Glutamatergic neuron (in vitro differentiated cells): ENCODE data around the gene ZNF789. TPM values are rescaled to one million over a fixed set of nuclear protein-coding genes. Genes with fewer than 3 reads are reported as not detected.

Source experiments
- DNase-seq: peaks from one replicate; pipeline ENCODE4 v3.0.0; 2022
- H3K27ac Mint-ChIP-seq: one replicate; pipeline ENCODE4 v1.8.0; 2020; ENCODE audit warnings: mild to moderate bottlenecking, mixed read lengths, inconsistent platforms; ENCODE audit not compliant: unreplicated experiment
- H3K27me3 Mint-ChIP-seq: one replicate; pipeline ENCODE4 v1.8.0; 2020; ENCODE audit warnings: mild to moderate bottlenecking, moderate library complexity, mixed read lengths, inconsistent platforms; ENCODE audit not compliant: unreplicated experiment
- H3K36me3 Mint-ChIP-seq: one replicate; pipeline ENCODE4 v1.8.0; 2020; ENCODE audit warnings: mild to moderate bottlenecking, mixed read lengths, inconsistent platforms; ENCODE audit not compliant: unreplicated experiment
- H3K4me1 Mint-ChIP-seq: one replicate; pipeline ENCODE4 v1.8.0; 2020; ENCODE audit warnings: mild to moderate bottlenecking, low read depth, mixed read lengths, inconsistent platforms; ENCODE audit not compliant: unreplicated experiment
- H3K4me3 Mint-ChIP-seq: one replicate; pipeline ENCODE4 v1.8.0; 2020; ENCODE audit warnings: mild to moderate bottlenecking, mixed read lengths, inconsistent platforms; ENCODE audit not compliant: unreplicated experiment
- H3K9me3 Mint-ChIP-seq: one replicate; pipeline ENCODE4 v1.8.0; 2020; ENCODE audit warnings: mild to moderate bottlenecking, moderate library complexity, mixed read lengths, inconsistent platforms; ENCODE audit not compliant: unreplicated experiment
- CTCF ChIP-seq: fragments of 200-600 bp; sonication (generic); IDR thresholded peaks from one replicate; pipeline ENCODE4 v1.5.0; 2021; ENCODE audit not compliant: partially characterized antibody, unreplicated experiment
- total RNA-seq: library from RNA; stranded (reverse); fragmentation: NEBNext Ultra II Directional; extraction: Animal tissue kit (Norgen Biotek cat#: 25700); gene quantifications from one replicate; pipeline ENCODE4 v1.2.1, GENCODE V29; 2021; ENCODE audit not compliant: unreplicated experiment

The ZNF789 gene
- total RNA-seq, 1 donor from 2014 or later = 19.5 TPM

- Mint-ChIP-seq H3K36me3 (no peaks in the 10 kb centered on the region), H3K27me3 (peaks cover 1% of the 10 kb centered on the region), H3K27ac (no peak overlapping the region), H3K4me3 (no peak overlapping the region), H3K9me3 (peaks cover 2% of the 10 kb centered on the region), H3K4me1 (no peaks in the 10 kb centered on the region)
- TF ChIP-seq CTCF = no peak
- DNase-seq = no peak
Observed at GRCh38 chr7:99514050-99514449, 41.4 kb downstream of the ZNF789 start.

GRCh38 chr7:99521399-99521798 lies 48.7 kb downstream of the ZNF789 start:
- no peak for DNase-seq
- Mint-ChIP-seq H3K27ac (no peak overlapping the region), H3K4me3 (no peak overlapping the region), H3K27me3 (no peaks in the 10 kb centered on the region), H3K9me3 (peaks cover 2% of the 10 kb centered on the region), H3K4me1 (no peaks in the 10 kb centered on the region), H3K36me3 (peaks cover 4% of the 10 kb centered on the region)
- no peak for TF ChIP-seq CTCF

GRCh38 chr7:99525713-99526440 lies 53.2 kb downstream of the ZNF789 start:
- Mint-ChIP-seq H3K27me3 (no peaks in the 10 kb centered on the region), H3K4me3 (no peak overlapping the region), H3K4me1 (no peaks in the 10 kb centered on the region), H3K36me3 (peaks cover 33% of the 10 kb centered on the region), H3K27ac (no peak overlapping the region), H3K9me3 (peaks cover 5% of the 10 kb centered on the region)
- DNase-seq = no peak
- no peak for TF ChIP-seq CTCF

- Mint-ChIP-seq H3K4me1 (no peaks in the 10 kb centered on the region), H3K9me3 (peaks cover 20% of the 10 kb centered on the region), H3K27me3 (no peaks in the 10 kb centered on the region), H3K4me3 (no peak overlapping the region), H3K27ac (no peak overlapping the region), H3K36me3 (peaks cover 60% of the 10 kb centered on the region)
- TF ChIP-seq CTCF = no peak
- DNase-seq = no peak
Observed at GRCh38 chr7:99531354-99531765, 58.7 kb downstream of the ZNF789 start.

GRCh38 chr7:99535667-99536066 lies 63.0 kb downstream of the ZNF789 start:
- H3K27ac Mint-ChIP-seq = no peak overlapping the region
- H3K4me1 Mint-ChIP-seq = no peaks in the 10 kb centered on the region
- no peak for TF ChIP-seq CTCF
- no peak overlapping the region for H3K4me3 Mint-ChIP-seq
- peaks cover 30% of the 10 kb centered on the region for H3K9me3 Mint-ChIP-seq
- peaks cover 33% of the 10 kb centered on the region for H3K36me3 Mint-ChIP-seq
- H3K27me3 Mint-ChIP-seq = no peaks in the 10 kb centered on the region
- no peak for DNase-seq
